Muscle layer of colon (tissue), 2 donors: Measurements from ENCODE around the gene APOM.

Experiments used
- H3K27ac ChIP-seq: one replicate; pipeline ENCODE4 v1.7.0; 2013; ENCODE audit warnings: low read depth, mild to moderate bottlenecking, low read length, moderate library complexity
- H3K27me3 ChIP-seq, 2 donors: one replicate each; pipeline ENCODE4 v1.7.0; 2013; ENCODE audit warnings: low read length in 2 of 2, mild to moderate bottlenecking in 2 of 2; ENCODE audit not compliant: insufficient read depth in 2 of 2, control insufficient read depth in 1 of 2
- H3K36me3 ChIP-seq: one replicate; pipeline ENCODE4 v1.7.0; 2013; ENCODE audit warnings: mild to moderate bottlenecking, low read length; ENCODE audit not compliant: insufficient read depth
- H3K4me1 ChIP-seq: one replicate; pipeline ENCODE4 v1.7.0; 2013; ENCODE audit warnings: mild to moderate bottlenecking, low read length; ENCODE audit not compliant: insufficient read depth
- H3K4me3 ChIP-seq, 2 donors: one replicate each; pipeline ENCODE4 v1.7.0; 2013; ENCODE audit warnings: low read length in 2 of 2, low read depth in 1 of 2, mild to moderate bottlenecking in 1 of 2, moderate library complexity in 1 of 2
- H3K9ac ChIP-seq: one replicate; pipeline ENCODE4 v1.7.0; 2013; ENCODE audit warnings: low read length
- H3K9me3 ChIP-seq: one replicate; pipeline ENCODE4 v1.7.0; 2013; ENCODE audit warnings: mild to moderate bottlenecking, low read length
- donor health status: abdominal sarcoma.
- donor health status: Adenocarcinoma of cecum.

Gene APOM

DNA sequence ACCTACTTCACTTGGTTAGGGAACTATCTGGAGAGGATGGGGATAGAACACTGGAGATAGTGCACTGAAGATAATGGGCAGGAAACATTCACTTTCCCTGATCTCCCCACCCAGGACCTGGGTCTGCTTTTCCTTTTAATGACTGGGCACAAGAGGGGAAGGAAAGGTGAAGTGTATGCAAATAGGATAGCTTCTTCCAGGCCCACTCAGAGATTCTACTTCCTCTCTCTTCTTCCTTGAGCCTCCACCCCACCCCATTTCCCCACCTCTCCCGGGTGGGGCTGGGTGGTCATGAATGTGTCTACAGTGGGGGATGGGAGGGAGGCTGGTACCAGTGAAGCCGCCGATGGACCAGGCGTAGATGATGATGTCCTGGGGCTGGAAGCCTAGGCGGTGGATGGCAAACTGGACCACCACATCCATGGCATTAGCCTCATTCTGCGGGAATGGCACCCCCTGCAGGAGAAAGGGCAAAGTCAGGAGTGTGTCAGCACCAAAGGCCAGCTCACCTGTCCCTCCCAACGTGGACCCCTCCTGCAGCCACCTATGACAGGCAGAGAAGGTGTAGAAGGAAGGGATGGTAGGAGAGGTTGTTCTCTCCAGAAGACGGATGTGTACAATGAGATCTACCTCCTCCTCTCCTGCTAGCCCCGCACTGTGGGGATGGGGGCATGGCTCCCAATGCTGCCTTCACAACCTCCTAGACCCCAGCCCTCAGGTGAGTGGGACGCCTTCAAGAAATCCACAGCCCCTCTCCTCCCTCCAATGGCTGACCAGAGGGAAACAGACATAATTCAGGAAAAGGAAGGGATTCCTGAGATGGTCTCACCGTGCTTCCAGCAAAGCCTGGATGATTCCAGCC lies 33.8 kb downstream of the APOM start:
- no peak overlapping the region for H3K4me3 ChIP-seq
- H3K36me3 ChIP-seq, result peaks cover 81% of the 10 kb centered on the region
- H3K27me3 ChIP-seq, result no peaks in the 10 kb centered on the region
- no peak overlapping the region for H3K9ac ChIP-seq
- no peaks in the 10 kb centered on the region for H3K4me1 ChIP-seq
- no peaks in the 10 kb centered on the region for H3K9me3 ChIP-seq
- no peak overlapping the region for H3K27ac ChIP-seq

DNA sequence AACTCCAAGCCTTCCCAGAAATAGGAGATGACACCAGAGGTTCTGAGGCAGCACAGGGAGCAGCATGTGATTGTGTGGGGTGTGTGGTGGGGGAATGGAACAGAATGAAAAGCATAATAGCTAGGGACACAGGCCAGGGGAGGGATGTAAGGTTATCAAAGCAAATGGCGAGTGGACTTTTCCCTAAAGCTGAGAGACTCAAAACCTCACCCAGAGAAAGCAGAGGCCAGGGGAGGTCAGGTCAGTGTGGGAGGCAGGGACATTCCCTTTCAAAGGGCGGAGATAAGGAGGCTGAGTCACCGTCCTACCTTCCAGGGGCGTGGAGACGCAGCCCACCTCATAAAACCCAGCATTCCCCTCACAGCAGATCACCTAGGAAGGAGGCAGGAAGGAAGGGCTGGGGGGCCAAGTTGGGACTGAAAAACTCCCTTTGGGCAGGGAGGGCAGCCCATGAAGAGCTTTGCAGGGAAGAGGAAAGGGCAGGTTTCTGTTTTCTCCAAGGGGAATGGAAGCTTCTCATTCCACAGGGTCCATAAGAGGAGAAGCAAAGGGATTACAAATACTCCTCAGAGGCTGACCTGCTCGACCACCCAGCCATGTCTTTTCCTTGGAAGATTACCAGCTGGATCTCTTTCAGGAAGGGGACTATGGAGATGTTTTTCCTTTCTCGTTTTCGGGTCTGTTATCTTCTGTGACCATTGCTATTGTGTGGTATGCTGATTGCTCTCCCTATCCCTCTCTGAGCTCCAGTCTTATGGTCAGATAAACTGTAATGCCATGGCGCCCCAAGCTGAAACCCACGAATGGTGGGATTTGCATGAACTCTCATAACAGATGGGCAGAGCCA lies 34.8 kb downstream of the APOM start:
- Histone ChIP-seq H3K36me3 (peaks cover 90% of the 10 kb centered on the region), H3K4me1 (no peaks in the 10 kb centered on the region), H3K27ac (no peak overlapping the region), H3K9me3 (no peaks in the 10 kb centered on the region), H3K9ac (no peak overlapping the region), H3K27me3 (no peaks in the 10 kb centered on the region), H3K4me3 (no peak overlapping the region)

GRCh38 chr6:31691078-31691463 lies 35.4 kb downstream of the APOM start:
- no peak overlapping the region for H3K9ac ChIP-seq
- H3K4me3 ChIP-seq, result no peak overlapping the region
- H3K9me3 ChIP-seq, result no peaks in the 10 kb centered on the region
- H3K27ac ChIP-seq, result no peak overlapping the region
- no peaks in the 10 kb centered on the region for H3K27me3 ChIP-seq
- H3K4me1 ChIP-seq, result no peaks in the 10 kb centered on the region
- H3K36me3 ChIP-seq, result peaks cover 89% of the 10 kb centered on the region

GRCh38 chr6:31691564-31692108 lies 35.9 kb downstream of the APOM start:
- Histone ChIP-seq H3K36me3 (peaks cover 89% of the 10 kb centered on the region), H3K4me3 (no peak overlapping the region), H3K9ac (no peak overlapping the region), H3K4me1 (no peaks in the 10 kb centered on the region), H3K27ac (no peak overlapping the region), H3K27me3 (no peaks in the 10 kb centered on the region), H3K9me3 (no peaks in the 10 kb centered on the region)

DNA sequence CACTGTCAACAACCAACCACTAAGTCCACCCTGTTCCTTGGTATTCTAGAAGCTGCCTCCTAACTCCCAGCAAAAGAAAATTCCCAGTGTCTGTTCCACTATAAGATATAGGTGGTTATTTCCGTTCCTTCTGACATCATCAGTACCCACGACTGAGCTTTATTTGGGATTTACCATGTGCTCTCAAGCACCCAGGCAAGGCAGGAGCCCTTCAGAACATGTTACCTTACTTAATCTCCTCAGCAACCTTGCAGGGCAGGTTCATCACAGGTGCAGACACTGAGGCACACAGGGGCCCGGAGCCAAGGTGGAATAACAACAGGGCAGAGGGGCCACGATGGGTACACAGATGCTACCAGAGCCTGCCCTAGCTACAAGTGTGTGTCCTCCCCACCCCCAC lies 36.7 kb downstream of the APOM start:
- Histone ChIP-seq H3K4me1 (no peaks in the 10 kb centered on the region), H3K27ac (no peak overlapping the region), H3K4me3 (no peak overlapping the region), H3K36me3 (peaks cover 86% of the 10 kb centered on the region), H3K27me3 (no peaks in the 10 kb centered on the region), H3K9ac (no peak overlapping the region), H3K9me3 (no peaks in the 10 kb centered on the region)

DNA sequence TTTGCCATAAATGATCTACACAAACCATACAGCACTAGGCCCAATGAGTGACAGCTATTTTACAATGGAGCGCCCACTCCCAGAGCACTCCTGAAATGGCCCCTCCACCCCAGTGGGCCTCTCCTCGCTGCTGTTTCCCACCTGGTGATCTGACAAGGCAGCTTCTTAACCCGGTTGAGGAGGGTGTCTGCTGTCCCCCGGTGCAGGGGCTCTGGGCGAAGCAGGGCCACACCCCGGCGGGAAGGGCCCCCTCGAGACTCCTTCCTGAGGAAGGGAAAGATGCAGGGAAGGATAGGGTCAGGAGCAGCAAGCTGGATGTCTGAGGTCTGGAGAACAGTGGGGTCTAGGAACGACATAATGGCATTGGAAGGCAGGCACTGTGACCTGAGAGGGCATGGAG lies 37.2 kb downstream of the APOM start:
- Histone ChIP-seq H3K4me1 (no peaks in the 10 kb centered on the region), H3K27ac (no peak overlapping the region), H3K36me3 (peaks cover 80% of the 10 kb centered on the region)

GRCh38 chr6:31693535-31693934 lies 37.8 kb downstream of the APOM start:
- H3K36me3 ChIP-seq, result peaks cover 74% of the 10 kb centered on the region
- H3K4me1 ChIP-seq, result no peaks in the 10 kb centered on the region
- no peaks in the 10 kb centered on the region for H3K27me3 ChIP-seq
- no peak overlapping the region for H3K4me3 ChIP-seq
- H3K9ac ChIP-seq, result no peak overlapping the region
- no peak overlapping the region for H3K27ac ChIP-seq
- H3K9me3 ChIP-seq, result no peaks in the 10 kb centered on the region

More for the DNA sequence above, 37.2 kb downstream of the APOM start:
- Histone ChIP-seq H3K4me3 (no peak overlapping the region), H3K27me3 (no peaks in the 10 kb centered on the region), H3K9ac (no peak overlapping the region), H3K9me3 (no peaks in the 10 kb centered on the region)

DNA sequence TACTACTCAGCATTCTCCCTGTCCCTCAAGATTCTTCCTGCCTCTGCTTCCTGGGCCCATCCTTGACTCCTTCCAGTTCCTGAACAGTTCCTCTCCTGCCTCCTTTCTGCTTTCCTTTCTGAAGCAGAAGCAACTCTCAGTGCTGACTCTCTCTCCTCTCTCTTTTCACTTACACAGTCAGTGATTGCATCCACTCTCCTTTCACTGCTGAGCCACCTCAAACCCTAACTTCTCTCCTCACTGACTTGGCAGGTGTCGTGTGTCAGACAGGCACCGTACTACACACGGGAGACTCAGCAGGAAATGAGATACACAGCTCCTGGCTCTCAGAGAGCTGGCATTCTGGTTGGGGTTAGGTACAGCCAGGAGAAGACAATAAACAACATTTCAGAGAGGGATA lies 41.9 kb downstream of the APOM start:
- peaks cover 40% of the 10 kb centered on the region for H3K36me3 ChIP-seq

DNA sequence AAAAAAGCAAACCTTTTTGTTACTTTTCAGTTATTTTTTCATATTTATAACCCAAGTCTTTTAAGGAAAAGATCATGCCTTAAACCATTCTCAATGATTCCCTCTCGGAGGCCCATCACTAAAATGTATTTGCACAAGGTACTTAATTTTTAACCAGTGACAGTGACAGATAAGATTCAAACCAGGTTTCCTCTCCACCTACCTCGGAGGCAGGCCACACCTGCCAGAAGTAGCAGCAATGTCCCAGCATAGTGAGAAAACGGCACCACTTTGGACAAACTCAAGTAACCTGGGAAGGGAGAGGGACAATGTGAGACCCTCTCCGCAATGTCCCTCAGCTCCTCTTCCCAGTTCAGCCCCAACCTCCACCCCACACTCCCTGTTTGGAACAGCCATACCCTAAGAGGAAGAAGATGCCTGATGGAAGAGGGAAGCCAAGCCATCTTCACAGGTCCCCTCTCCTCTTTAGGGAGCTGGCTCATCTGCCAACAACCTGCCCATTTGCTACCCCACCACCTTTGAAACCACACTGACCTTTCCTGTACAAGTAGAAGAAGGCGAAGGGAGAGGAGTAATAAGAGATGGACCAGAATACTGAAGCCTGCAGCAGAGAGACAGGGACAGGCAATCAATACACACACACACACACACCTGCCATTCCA lies 45.2 kb downstream of the APOM start:
- Histone ChIP-seq H3K27ac (no peak overlapping the region), H3K4me3 (peak overlapping the region in 1 of 2 donors; percentile 97), H3K9ac (peak overlapping the region; percentile 99)

More for the DNA sequence above, 41.9 kb downstream of the APOM start:
- no peak overlapping the region for H3K9ac ChIP-seq
- no peaks in the 10 kb centered on the region for H3K9me3 ChIP-seq
- peaks cover 18% of the 10 kb centered on the region for H3K4me1 ChIP-seq
- no peak overlapping the region for H3K27ac ChIP-seq
- H3K4me3 ChIP-seq, result no peak overlapping the region
- H3K27me3 ChIP-seq, result no peaks in the 10 kb centered on the region

DNA sequence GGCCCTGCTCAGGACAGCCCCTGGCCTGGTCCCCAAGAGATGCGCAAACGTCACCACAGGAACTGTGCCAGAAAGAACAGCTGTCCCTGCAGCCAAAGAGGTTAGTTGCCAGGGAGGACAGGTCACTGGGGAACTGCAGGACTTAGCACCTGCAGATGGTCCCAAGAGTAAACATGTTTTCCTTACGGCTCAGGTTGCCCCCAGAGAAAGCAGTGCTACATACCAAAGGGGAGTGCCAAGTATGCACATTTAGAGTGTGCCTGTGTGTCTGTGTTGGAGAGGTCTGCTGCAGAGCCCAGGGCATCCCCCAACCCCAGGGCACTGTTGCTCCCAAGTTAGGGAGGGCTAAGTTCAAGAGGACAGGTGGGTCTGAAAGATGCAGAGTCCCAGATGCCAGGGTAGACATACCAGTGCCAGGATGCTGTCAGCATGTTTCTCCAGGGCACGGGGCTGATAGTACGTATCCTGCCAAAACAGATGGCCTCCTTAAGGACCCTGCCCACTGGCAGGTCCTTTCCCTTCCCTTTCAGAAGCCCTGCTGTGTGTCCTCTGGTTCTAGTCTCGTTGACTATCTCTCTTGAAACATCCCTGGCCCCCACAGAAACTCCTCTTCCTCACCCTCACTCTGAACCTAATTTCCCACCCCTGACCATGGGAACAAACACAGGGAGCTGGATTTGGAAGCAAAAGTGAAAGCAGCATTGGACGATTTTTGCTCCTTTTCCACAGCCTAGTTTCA lies 46.1 kb downstream of the APOM start:
- Histone ChIP-seq H3K27ac (peak overlapping the region; percentile 95), H3K4me3 (peak overlapping the region; percentile 66 to 97)

More for the DNA sequence above, 45.2 kb downstream of the APOM start:
- Histone ChIP-seq H3K27me3 (no peaks in the 10 kb centered on the region), H3K9me3 (no peaks in the 10 kb centered on the region), H3K36me3 (peaks cover 11% of the 10 kb centered on the region), H3K4me1 (peaks cover 24% of the 10 kb centered on the region)

More for the DNA sequence above, 46.1 kb downstream of the APOM start:
- Histone ChIP-seq H3K36me3 (peaks cover 2% of the 10 kb centered on the region), H3K4me1 (peaks cover 24% of the 10 kb centered on the region), H3K9ac (peak overlapping the region; percentile 99), H3K9me3 (no peaks in the 10 kb centered on the region), H3K27me3 (no peaks in the 10 kb centered on the region)
